ENCODE data around the gene SLC25A20.

Gene SLC25A20

GRCh38 chr3:48820612-48821324 lies 77.9 kb downstream of the SLC25A20 start:
- no peaks in the 10 kb centered on the region for H3K79me2 ChIP-seq (ENCODE audit: insufficient read depth, low read length)
- no peaks in the 10 kb centered on the region for H4K20me1 ChIP-seq (ENCODE audit: insufficient read depth, low read length)

GRCh38 chr3:48819234-48820221 lies 79.2 kb downstream of the SLC25A20 start:
- H4K20me1 ChIP-seq (ENCODE audit: insufficient read depth, low read length): no peaks in the 10 kb centered on the region
- no peak overlapping the region for H3K4me2 ChIP-seq (ENCODE audit: insufficient read depth, low read length)
- no peak for DNase-seq
- H3K9ac ChIP-seq (ENCODE audit: low read depth, low read length): no peak overlapping the region
- no peaks in the 10 kb centered on the region for H3K36me3 ChIP-seq (ENCODE audit: insufficient read depth, low read length)
- H3K79me2 ChIP-seq (ENCODE audit: insufficient read depth, low read length): no peaks in the 10 kb centered on the region
- H3K9me3 ChIP-seq (ENCODE audit: insufficient read depth, low read length, severe bottlenecking): no peaks in the 10 kb centered on the region
- no peak overlapping the region for H2AFZ ChIP-seq (ENCODE audit: low read depth, low read length)
- H3K27ac ChIP-seq (ENCODE audit: low read length): no peak overlapping the region
- peaks cover 3% of the 10 kb centered on the region for H3K27me3 ChIP-seq (ENCODE audit: insufficient read depth, low read length, poor library complexity)
- no peaks in the 10 kb centered on the region for H3K4me1 ChIP-seq (ENCODE audit: insufficient read depth, low read length)
- no peak for ATAC-seq (ENCODE audit: insufficient read depth, low read depth)
- TF ChIP-seq EZH2 (IDR thresholded peaks at IDR 0.05; ENCODE audit: borderline replicate concordance, low read depth, low read length, severe bottlenecking) (no peak), CTCF (IDR thresholded peaks at IDR 0.05; ENCODE audit: borderline replicate concordance, extremely low read depth, low read length, poor library complexity, severe bottlenecking) (no peak)
- no peak overlapping the region for H3K4me3 ChIP-seq (ENCODE audit: low read depth in 1 of 2, low read length in 2 of 2)

More at GRCh38 chr3:48820612-48821324, 77.9 kb downstream of the SLC25A20 start:
- Histone ChIP-seq H3K36me3 (ENCODE audit: insufficient read depth, low read length) (no peaks in the 10 kb centered on the region), H3K4me2 (ENCODE audit: insufficient read depth, low read length) (no peak overlapping the region), H3K4me3 (ENCODE audit: low read depth in 1 of 2, low read length in 2 of 2) (no peak overlapping the region), H3K27ac (ENCODE audit: low read length) (no peak overlapping the region), H2AFZ (ENCODE audit: low read depth, low read length) (no peak overlapping the region), H3K27me3 (ENCODE audit: insufficient read depth, low read length, poor library complexity) (peaks cover 3% of the 10 kb centered on the region), H3K4me1 (ENCODE audit: insufficient read depth, low read length) (no peaks in the 10 kb centered on the region), H3K9ac (ENCODE audit: low read depth, low read length) (no peak overlapping the region), H3K9me3 (ENCODE audit: insufficient read depth, low read length, severe bottlenecking) (no peaks in the 10 kb centered on the region)
- no peak for TF ChIP-seq CTCF (IDR thresholded peaks at IDR 0.05; ENCODE audit: borderline replicate concordance, extremely low read depth, low read length, poor library complexity, severe bottlenecking)
- no peak for TF ChIP-seq EZH2 (IDR thresholded peaks at IDR 0.05; ENCODE audit: borderline replicate concordance, low read depth, low read length, severe bottlenecking)
- ATAC-seq (ENCODE audit: insufficient read depth, low read depth) (no peak), DNase-seq (no peak)

- Histone ChIP-seq H3K27ac (ENCODE audit: low read length) (no peak overlapping the region), H3K4me2 (ENCODE audit: insufficient read depth, low read length) (no peak overlapping the region)
- TF ChIP-seq EZH2 (IDR thresholded peaks at IDR 0.05; ENCODE audit: borderline replicate concordance, low read depth, low read length, severe bottlenecking): no peak
- no peak for TF ChIP-seq CTCF (IDR thresholded peaks at IDR 0.05; ENCODE audit: borderline replicate concordance, extremely low read depth, low read length, poor library complexity, severe bottlenecking)
Measured at GRCh38 chr3:48811524-48811923, 87.2 kb downstream of the SLC25A20 start.

More at GRCh38 chr3:48811524-48811923, 87.2 kb downstream of the SLC25A20 start:
- no peak overlapping the region for H3K9ac ChIP-seq (ENCODE audit: low read depth, low read length)
- H3K36me3 ChIP-seq (ENCODE audit: insufficient read depth, low read length): no peaks in the 10 kb centered on the region
- no peaks in the 10 kb centered on the region for H3K27me3 ChIP-seq (ENCODE audit: insufficient read depth, low read length, poor library complexity)
- no peak overlapping the region for H2AFZ ChIP-seq (ENCODE audit: low read depth, low read length)
- H4K20me1 ChIP-seq (ENCODE audit: insufficient read depth, low read length): no peaks in the 10 kb centered on the region
- ATAC-seq (ENCODE audit: insufficient read depth, low read depth) (no peak), DNase-seq (no peak)
- H3K4me1 ChIP-seq (ENCODE audit: insufficient read depth, low read length): peaks cover 4% of the 10 kb centered on the region; the same call in 1 of the 2 replicates
- H3K79me2 ChIP-seq (ENCODE audit: insufficient read depth, low read length): no peaks in the 10 kb centered on the region
- H3K9me3 ChIP-seq (ENCODE audit: insufficient read depth, low read length, severe bottlenecking): no peaks in the 10 kb centered on the region
- H3K4me3 ChIP-seq (ENCODE audit: low read depth in 1 of 2, low read length in 2 of 2): no peak overlapping the region

All from DND-41 (cell line).